ENCODE measurements around the gene MFF. TPM values are rescaled to one million over a fixed set of nuclear protein-coding genes. Genes with fewer than 3 reads are reported as not detected.
"Not testable (repeated sequence)": the region's sequence is repeated elsewhere in the genome, so short reads cannot be mapped to it uniquely, and the experiment has no call there.

MFF gene
- total RNA-seq, 1 donor from 2014 or later: 159 TPM

DNA sequence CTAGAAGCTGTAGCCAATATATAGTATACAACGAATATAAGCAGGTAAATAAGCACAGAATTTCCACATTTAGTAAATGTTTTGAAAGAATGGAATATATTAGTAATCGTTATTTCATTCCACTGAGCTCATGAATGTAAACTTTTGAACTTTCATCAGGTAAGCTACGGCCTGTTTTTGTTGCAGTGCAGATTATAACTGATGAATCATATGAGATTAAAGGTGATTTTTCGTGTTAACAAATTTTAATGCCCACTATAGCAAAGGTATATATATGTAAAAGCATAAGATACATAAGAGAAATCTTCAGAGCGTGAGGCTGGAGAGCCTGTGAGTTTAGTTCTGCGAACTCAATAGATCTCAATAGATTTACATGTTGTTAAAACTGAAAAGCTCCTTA, 61.6 kb downstream of the MFF start:
- Histone ChIP-seq H3K27ac (no peak overlapping the region), H3K4me3 (no peak overlapping the region), H3K27me3 (no peaks in the 10 kb centered on the region), H3K4me2 (no peak overlapping the region), H3K79me2 (ENCODE audit: low read depth) (no peaks in the 10 kb centered on the region), H3K9me3 (ENCODE audit: low read depth) (no peaks in the 10 kb centered on the region), H4K20me1 (ENCODE audit: low read depth) (no peaks in the 10 kb centered on the region), H3F3A (ENCODE audit: low read depth) (no peaks in the 10 kb centered on the region), H2AFZ (replicated peaks) (no peak overlapping the region), H3K9ac (no peak overlapping the region), H3K4me1 (no peaks in the 10 kb centered on the region), H3K36me3 (no peaks in the 10 kb centered on the region)
- Mint-ChIP-seq H3K27me3 (ENCODE audit: insufficient read depth, low read depth) (peaks cover 2% of the 10 kb centered on the region), H3K4me1 (no peaks in the 10 kb centered on the region), H3K36me3 (no peaks in the 10 kb centered on the region), H3K4me3 (no peak overlapping the region), H3K9me3 (no peaks in the 10 kb centered on the region), H3K27ac (no peak overlapping the region)
- TF ChIP-seq EZH2phosphoT487 (IDR thresholded peaks at IDR 0.05) (no peak), EZH2 (IDR thresholded peaks at IDR 0.05) (no peak)
- TF ChIP-seq, protein P1, sequence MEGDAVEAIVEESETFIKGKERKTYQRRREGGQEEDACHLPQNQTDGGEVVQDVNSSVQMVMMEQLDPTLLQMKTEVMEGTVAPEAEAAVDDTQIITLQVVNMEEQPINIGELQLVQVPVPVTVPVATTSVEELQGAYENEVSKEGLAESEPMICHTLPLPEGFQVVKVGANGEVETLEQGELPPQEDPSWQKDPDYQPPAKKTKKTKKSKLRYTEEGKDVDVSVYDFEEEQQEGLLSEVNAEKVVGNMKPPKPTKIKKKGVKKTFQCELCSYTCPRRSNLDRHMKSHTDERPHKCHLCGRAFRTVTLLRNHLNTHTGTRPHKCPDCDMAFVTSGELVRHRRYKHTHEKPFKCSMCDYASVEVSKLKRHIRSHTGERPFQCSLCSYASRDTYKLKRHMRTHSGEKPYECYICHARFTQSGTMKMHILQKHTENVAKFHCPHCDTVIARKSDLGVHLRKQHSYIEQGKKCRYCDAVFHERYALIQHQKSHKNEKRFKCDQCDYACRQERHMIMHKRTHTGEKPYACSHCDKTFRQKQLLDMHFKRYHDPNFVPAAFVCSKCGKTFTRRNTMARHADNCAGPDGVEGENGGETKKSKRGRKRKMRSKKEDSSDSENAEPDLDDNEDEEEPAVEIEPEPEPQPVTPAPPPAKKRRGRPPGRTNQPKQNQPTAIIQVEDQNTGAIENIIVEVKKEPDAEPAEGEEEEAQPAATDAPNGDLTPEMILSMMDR (IDR thresholded peaks at IDR 0.05): no peak
- DNase-seq (ENCODE audit: low spot score): no peak

DNA sequence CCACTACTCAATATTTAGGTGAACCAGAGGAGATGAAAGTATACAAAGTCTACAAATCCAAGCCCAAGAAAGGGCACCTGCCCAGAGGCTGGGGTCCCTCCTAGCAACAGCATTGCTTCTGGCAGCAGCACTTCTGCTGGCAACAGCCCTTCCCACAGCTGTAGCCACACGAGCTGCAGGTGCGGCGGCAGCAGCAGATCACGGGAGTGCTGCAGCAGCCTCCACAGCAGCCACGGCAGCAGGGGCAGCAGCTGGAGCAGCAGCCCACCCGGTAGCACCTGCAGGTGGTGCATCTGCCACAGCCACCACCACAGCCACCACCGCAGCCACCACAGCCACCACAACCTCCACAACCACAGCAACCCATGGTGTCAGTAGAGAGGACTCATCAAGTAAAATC, 62.5 kb downstream of the MFF start, which contains the start of gene SCYGR1:
TSS of gene SCYGR1 (minus strand) at position 367 of the 400 bp plus-strand sequence. CDS start at position 367, 0 bp downstream.
- H3K4me3 Mint-ChIP-seq; H3K27ac ChIP-seq; H3K27me3 ChIP-seq; H4K20me1 ChIP-seq (ENCODE audit: low read depth); H2AFZ ChIP-seq (replicated peaks); H3K79me2 ChIP-seq (ENCODE audit: low read depth); H3K9ac ChIP-seq; H3K4me2 ChIP-seq; H3K36me3 Mint-ChIP-seq; DNase-seq (ENCODE audit: low spot score); H3K4me1 ChIP-seq; H3K4me1 Mint-ChIP-seq; H3K27me3 Mint-ChIP-seq (ENCODE audit: insufficient read depth, low read depth); H3K9me3 ChIP-seq (ENCODE audit: low read depth); H3K36me3 ChIP-seq; H3K27ac Mint-ChIP-seq; H3K4me3 ChIP-seq; H3K9me3 Mint-ChIP-seq; H3F3A ChIP-seq (ENCODE audit: low read depth): not testable (repeated sequence)

DNA sequence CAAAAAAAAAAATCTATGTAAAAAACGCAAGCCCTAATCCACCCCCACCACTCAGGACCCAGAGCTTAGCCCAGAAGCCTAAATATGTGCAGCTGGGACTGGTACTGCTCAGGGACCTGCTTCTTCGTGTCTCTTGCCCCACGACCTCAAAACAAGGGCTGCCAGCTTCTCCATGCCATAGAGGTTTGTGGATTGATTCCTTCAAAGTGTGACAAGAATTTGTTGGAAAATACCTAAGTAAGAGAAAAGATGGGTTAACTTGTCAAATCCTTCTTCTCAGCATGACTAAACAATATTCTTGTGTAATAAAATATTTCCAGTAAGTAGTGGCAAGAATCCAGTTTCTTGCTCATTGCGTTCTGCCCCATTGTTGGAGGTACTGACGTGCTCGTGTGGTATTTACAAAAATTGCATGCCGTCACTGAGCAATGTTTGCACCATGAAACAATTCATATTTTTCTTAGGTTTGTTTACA, 63.5 kb downstream of the MFF start:
- Histone ChIP-seq H3K4me1 (no peaks in the 10 kb centered on the region), H3K4me3 (no peak overlapping the region), H2AFZ (replicated peaks) (no peak overlapping the region), H3K27me3 (no peaks in the 10 kb centered on the region), H3K4me2 (no peak overlapping the region), H3K36me3 (no peaks in the 10 kb centered on the region), H3K9ac (no peak overlapping the region), H3K27ac (no peak overlapping the region), H3K9me3 (ENCODE audit: low read depth) (no peaks in the 10 kb centered on the region), H3F3A (ENCODE audit: low read depth) (no peaks in the 10 kb centered on the region), H4K20me1 (ENCODE audit: low read depth) (no peaks in the 10 kb centered on the region), H3K79me2 (ENCODE audit: low read depth) (no peaks in the 10 kb centered on the region)
- Mint-ChIP-seq H3K27ac (no peak overlapping the region), H3K4me1 (no peaks in the 10 kb centered on the region), H3K27me3 (ENCODE audit: insufficient read depth, low read depth) (peaks cover 2% of the 10 kb centered on the region), H3K9me3 (no peaks in the 10 kb centered on the region), H3K4me3 (no peak overlapping the region), H3K36me3 (no peaks in the 10 kb centered on the region)
- TF ChIP-seq EZH2phosphoT487 (IDR thresholded peaks at IDR 0.05) (no peak), EZH2 (IDR thresholded peaks at IDR 0.05) (no peak)
- TF ChIP-seq, protein P1 (IDR thresholded peaks at IDR 0.05): no peak
- no peak for DNase-seq (ENCODE audit: low spot score)

DNA sequence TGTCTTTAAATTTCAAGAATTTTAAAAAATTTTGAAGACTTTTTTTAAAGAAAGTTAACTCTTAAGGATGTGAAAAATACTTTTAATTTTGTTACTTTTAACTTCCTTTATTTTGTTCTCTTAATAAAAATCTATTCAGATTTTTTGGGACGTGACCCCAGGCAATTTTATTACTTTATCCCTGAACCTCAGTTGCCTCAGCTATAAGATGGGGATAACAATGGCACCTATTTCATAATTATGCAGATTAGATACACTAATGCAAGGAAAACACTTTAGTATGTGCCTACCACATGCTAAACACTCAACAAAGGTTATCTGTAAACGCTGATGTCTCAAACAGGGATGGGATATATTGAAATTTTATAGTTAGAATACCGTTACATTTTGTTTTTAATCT, 64.2 kb downstream of the MFF start:
- no peak overlapping the region for H3K4me3 Mint-ChIP-seq
- no peak for DNase-seq (ENCODE audit: low spot score)
- Histone ChIP-seq H3K9ac (no peak overlapping the region), H4K20me1 (ENCODE audit: low read depth) (no peaks in the 10 kb centered on the region), H3K9me3 (ENCODE audit: low read depth) (no peaks in the 10 kb centered on the region), H3K4me3 (no peak overlapping the region), H2AFZ (replicated peaks) (no peak overlapping the region), H3K4me1 (no peaks in the 10 kb centered on the region), H3K79me2 (ENCODE audit: low read depth) (no peaks in the 10 kb centered on the region), H3K36me3 (no peaks in the 10 kb centered on the region), H3F3A (ENCODE audit: low read depth) (no peaks in the 10 kb centered on the region), H3K4me2 (no peak overlapping the region), H3K27ac (no peak overlapping the region), H3K27me3 (no peaks in the 10 kb centered on the region)
- peaks cover 2% of the 10 kb centered on the region for H3K27me3 Mint-ChIP-seq (ENCODE audit: insufficient read depth, low read depth)
- no peak overlapping the region for H3K27ac Mint-ChIP-seq
- TF ChIP-seq EZH2 (IDR thresholded peaks at IDR 0.05) (no peak), EZH2phosphoT487 (IDR thresholded peaks at IDR 0.05) (no peak)
- TF ChIP-seq, protein P1 (IDR thresholded peaks at IDR 0.05): no peak
- no peaks in the 10 kb centered on the region for H3K36me3 Mint-ChIP-seq
- H3K9me3 Mint-ChIP-seq: no peaks in the 10 kb centered on the region
- no peaks in the 10 kb centered on the region for H3K4me1 Mint-ChIP-seq

Data from neural progenitor cell (in vitro differentiated cells).